Measurements from ENCODE around the gene WDR1. TPM values are rescaled to one million over a fixed set of nuclear protein-coding genes. Genes with fewer than 3 reads are reported as not detected.
A peak's percentile ranks its signal among the peaks of the same experiment; 100 is the strongest.

The WDR1 gene
- total RNA-seq, 1 donor = 314 TPM

- peaks cover 86% of the 10 kb centered on the region for H3K79me2 ChIP-seq (ENCODE audit: insufficient read depth, low read length)
- no peak overlapping the region for H2AFZ ChIP-seq (ENCODE audit: low read length)
- H3K4me1 ChIP-seq (ENCODE audit: insufficient read depth, low read length) = peaks cover 85% of the 10 kb centered on the region
- peaks cover 84% of the 10 kb centered on the region for H3K36me3 ChIP-seq (ENCODE audit: insufficient read depth, low read length)
- H3K4me2 ChIP-seq (ENCODE audit: insufficient read depth, low read length) = peak overlapping the region; percentile 9
- H3K4me3 ChIP-seq (ENCODE audit: insufficient read depth, low read length) = no peak overlapping the region
- H3K27ac ChIP-seq (ENCODE audit: low read depth, low read length) = peak overlapping the region; percentile 99
- no peaks in the 10 kb centered on the region for H3K27me3 ChIP-seq (ENCODE audit: insufficient read depth, low read length)
- TF ChIP-seq, protein P1, sequence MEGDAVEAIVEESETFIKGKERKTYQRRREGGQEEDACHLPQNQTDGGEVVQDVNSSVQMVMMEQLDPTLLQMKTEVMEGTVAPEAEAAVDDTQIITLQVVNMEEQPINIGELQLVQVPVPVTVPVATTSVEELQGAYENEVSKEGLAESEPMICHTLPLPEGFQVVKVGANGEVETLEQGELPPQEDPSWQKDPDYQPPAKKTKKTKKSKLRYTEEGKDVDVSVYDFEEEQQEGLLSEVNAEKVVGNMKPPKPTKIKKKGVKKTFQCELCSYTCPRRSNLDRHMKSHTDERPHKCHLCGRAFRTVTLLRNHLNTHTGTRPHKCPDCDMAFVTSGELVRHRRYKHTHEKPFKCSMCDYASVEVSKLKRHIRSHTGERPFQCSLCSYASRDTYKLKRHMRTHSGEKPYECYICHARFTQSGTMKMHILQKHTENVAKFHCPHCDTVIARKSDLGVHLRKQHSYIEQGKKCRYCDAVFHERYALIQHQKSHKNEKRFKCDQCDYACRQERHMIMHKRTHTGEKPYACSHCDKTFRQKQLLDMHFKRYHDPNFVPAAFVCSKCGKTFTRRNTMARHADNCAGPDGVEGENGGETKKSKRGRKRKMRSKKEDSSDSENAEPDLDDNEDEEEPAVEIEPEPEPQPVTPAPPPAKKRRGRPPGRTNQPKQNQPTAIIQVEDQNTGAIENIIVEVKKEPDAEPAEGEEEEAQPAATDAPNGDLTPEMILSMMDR (IDR thresholded peaks at IDR 0.05; ENCODE audit: extremely low read depth, low read depth, low read length) = no peak
- no peaks in the 10 kb centered on the region for H3K9me3 ChIP-seq (ENCODE audit: low read depth, low read length)
- DNase-seq (ENCODE audit: insufficient read length, low spot score, missing footprints) = peak; percentile 78
- H4K20me1 ChIP-seq (ENCODE audit: insufficient read depth, low read length) = peaks cover 92% of the 10 kb centered on the region
Measured at GRCh38 chr4:10097906-10098779, 18.5 kb downstream of the WDR1 start.

DNA sequence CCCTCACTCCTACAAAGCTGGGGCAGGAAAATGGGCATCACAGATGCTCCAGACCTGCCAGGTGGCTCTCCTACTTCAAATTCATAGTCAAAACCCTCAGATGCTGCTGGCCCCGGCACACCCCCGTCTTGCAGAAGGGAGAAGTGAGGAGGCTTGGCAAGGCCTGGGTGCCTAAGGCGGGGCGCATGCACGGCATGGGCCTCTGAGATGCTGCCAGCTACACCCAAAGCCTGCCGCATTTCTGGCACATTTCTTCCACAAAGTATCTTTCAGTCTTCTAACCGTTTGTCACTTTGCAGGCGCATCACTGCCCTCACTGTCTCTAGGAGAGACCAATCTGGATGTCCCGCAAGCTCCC lies 19.6 kb downstream of the WDR1 start:
- DNase-seq (ENCODE audit: insufficient read length, low spot score, missing footprints) = no peak
- peak overlapping the region; percentile 99 for H3K27ac ChIP-seq (ENCODE audit: low read depth, low read length)
- TF ChIP-seq, protein P1 (IDR thresholded peaks at IDR 0.05; ENCODE audit: extremely low read depth, low read depth, low read length) = no peak
- no peaks in the 10 kb centered on the region for H3K27me3 ChIP-seq (ENCODE audit: insufficient read depth, low read length)
- no peak overlapping the region for H2AFZ ChIP-seq (ENCODE audit: low read length)
- no peak overlapping the region for H3K4me2 ChIP-seq (ENCODE audit: insufficient read depth, low read length)
- H3K36me3 ChIP-seq (ENCODE audit: insufficient read depth, low read length) = peaks cover 84% of the 10 kb centered on the region
- peaks cover 88% of the 10 kb centered on the region for H3K4me1 ChIP-seq (ENCODE audit: insufficient read depth, low read length)
- H3K79me2 ChIP-seq (ENCODE audit: insufficient read depth, low read length) = peaks cover 86% of the 10 kb centered on the region
- no peaks in the 10 kb centered on the region for H3K9me3 ChIP-seq (ENCODE audit: low read depth, low read length)
- H4K20me1 ChIP-seq (ENCODE audit: insufficient read depth, low read length) = peaks cover 87% of the 10 kb centered on the region
- no peak overlapping the region for H3K4me3 ChIP-seq (ENCODE audit: insufficient read depth, low read length)

GRCh38 chr4:10096201-10096977 lies 20.2 kb downstream of the WDR1 start:
- no peak overlapping the region for H2AFZ ChIP-seq (ENCODE audit: low read length)
- peak; percentile 99 for DNase-seq (ENCODE audit: insufficient read length, low spot score, missing footprints)
- TF ChIP-seq, protein P1 (IDR thresholded peaks at IDR 0.05; ENCODE audit: extremely low read depth, low read depth, low read length) = no peak
- H3K9me3 ChIP-seq (ENCODE audit: low read depth, low read length) = no peaks in the 10 kb centered on the region
- peaks cover 85% of the 10 kb centered on the region for H4K20me1 ChIP-seq (ENCODE audit: insufficient read depth, low read length)
- H3K4me1 ChIP-seq (ENCODE audit: insufficient read depth, low read length) = peaks cover 83% of the 10 kb centered on the region
- H3K4me3 ChIP-seq (ENCODE audit: insufficient read depth, low read length) = peak overlapping the region; percentile 36
- no peaks in the 10 kb centered on the region for H3K27me3 ChIP-seq (ENCODE audit: insufficient read depth, low read length)
- peak overlapping the region; percentile 64 for H3K4me2 ChIP-seq (ENCODE audit: insufficient read depth, low read length)
- peaks cover 86% of the 10 kb centered on the region for H3K79me2 ChIP-seq (ENCODE audit: insufficient read depth, low read length)
- peaks cover 86% of the 10 kb centered on the region for H3K36me3 ChIP-seq (ENCODE audit: insufficient read depth, low read length)
- H3K27ac ChIP-seq (ENCODE audit: low read depth, low read length) = peak overlapping the region; percentile 99
